HG02623 (cell line): Measurements from ENCODE around the gene RAB38.

Source experiments
- ATAC-seq: cut with Tn5 transposase; IDR thresholded peaks from one replicate; pipeline ENCODE4 v1.9.1; 2021; ENCODE audit warnings: moderate library complexity; ENCODE audit not compliant: unreplicated experiment

The RAB38 gene

DNA sequence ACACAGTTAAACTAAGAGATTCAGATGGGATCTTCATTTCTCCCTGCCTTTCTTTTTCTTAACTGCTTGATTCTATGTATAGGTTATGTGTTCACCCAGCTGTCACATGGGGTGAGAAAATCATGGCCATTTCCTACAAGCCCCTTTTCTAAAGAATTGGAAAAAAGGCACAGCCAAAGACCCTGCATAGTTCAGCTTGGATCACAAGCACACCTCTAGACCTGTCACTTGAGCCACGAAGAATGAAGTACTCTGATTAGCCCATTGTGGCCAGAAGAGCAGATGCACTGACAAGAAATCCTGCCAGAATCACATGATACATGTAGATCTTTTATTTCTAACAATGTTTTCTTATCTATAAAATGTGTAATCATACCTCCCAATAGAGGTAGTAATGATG is 69.7 kb downstream of the RAB38 start:
- ATAC-seq, result no peak

GRCh38 chr11:88104408-88104807 is 70.8 kb downstream of the RAB38 start:
- ATAC-seq, result no peak

DNA sequence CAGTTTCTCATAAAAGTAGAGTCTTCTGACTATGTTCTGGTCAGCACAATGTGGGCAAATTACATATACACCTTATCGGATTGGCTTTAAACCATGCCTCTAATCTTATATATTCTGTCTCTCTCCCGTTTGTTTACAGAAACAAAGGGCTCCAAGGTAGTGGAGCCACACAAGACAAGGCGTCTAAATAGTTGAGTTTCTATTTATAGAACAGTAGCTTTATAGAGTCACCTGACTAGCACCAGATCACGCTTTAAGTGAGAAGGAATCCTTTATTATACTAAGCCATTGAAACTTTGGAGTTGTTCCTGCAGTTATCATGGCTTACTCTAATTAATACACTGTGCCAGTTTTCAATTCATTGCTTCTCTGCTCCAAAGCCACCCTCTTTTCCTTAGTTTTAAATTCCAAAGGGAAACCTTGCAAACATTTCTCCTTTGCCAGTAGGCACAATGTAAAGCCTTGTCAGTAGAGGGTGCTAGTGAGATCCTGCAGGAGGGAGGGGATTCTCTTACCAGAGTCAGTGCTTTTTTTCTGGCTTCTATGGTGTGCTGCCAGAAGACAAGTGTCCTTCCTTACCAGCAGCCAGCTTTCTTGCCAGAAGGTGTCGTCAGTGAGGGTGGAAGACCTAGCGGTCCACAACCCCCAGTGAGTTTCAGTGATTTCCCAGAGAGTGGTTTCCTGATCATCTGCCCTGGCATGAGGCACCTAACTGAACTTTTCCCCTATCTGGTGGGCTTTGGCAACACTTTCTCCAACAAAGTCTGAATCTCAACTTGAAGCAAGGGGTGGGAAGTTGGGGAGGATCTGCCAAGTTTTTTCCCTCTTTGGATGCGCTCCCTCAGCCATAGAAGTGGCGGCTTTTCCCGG is 71.7 kb downstream of the RAB38 start:
- ATAC-seq, result peak; percentile 91

GRCh38 chr11:88102598-88102934 is 72.7 kb downstream of the RAB38 start:
- no peak for ATAC-seq

GRCh38 chr11:88101881-88102597 is 73.2 kb downstream of the RAB38 start:
- ATAC-seq, result no peak

GRCh38 chr11:88100151-88100550 is 75.1 kb downstream of the RAB38 start:
- no peak for ATAC-seq

GRCh38 chr11:88098289-88098688 is 77.0 kb downstream of the RAB38 start:
- no peak for ATAC-seq

DNA sequence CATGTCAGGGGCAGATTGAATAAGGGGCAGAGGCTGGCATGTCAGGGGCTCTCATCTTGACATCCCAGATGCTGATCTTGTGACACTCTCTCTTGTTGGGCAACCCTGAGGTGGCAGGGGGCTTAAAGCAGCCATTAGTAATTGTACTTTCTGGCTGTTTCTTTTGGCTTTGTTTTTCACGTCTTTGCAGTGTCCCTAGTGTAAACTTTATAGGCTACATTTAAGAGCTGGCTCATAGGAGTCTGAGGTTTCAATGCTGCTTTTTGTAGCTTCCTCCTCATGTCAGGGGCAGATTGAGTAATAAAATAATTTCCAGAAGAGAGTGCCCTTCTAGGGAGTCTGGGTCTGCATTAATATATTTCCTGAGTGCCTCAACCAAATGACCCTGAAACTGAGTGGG is 86.1 kb downstream of the RAB38 start:
- ATAC-seq, result no peak

DNA sequence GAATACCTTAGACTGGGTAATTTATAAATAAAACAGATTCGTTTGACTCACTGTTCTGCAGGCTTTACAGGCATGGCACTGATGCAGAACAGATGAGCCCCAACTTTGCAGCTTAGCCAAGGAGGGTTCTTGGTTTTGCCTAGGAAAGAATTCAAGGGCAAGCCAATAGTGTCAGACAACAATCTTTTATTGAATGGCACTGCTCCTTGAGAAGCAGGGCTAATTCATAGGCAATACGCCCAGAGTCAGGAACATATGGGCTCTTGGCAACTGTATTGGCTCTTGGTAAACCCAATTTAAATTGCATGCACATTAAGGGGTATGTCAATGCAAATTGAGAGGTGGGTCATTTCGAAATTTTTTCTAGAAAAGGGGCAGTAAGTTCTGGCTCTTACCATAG is 87.9 kb downstream of the RAB38 start:
- ATAC-seq, result no peak

DNA sequence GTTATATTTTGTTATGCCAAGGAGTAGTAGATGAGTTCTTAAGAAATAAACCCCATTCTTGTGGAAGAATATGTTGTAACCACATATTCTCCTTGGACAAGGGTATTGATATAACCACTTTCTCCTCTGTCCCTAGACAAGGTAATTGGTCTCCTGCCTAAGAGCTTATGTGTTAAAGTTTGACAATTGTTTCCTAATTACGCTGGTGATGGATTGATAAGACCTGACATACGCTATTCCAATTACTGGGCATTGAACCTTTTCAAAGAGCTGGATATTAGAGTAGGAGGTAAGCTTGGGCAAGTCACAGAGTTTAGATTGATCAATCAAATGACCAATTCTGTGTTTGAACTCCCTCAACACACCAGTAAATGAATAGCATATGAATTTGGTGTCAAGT is 88.9 kb downstream of the RAB38 start:
- ATAC-seq, result no peak

GRCh38 chr11:88070437-88070836 is 104.8 kb downstream of the RAB38 start:
- no peak for ATAC-seq

GRCh38 chr11:88068848-88069554 is 106.2 kb downstream of the RAB38 start:
- no peak for ATAC-seq

- ATAC-seq, result no peak
Observed at GRCh38 chr11:88066090-88066489, 109.2 kb downstream of the RAB38 start.

DNA sequence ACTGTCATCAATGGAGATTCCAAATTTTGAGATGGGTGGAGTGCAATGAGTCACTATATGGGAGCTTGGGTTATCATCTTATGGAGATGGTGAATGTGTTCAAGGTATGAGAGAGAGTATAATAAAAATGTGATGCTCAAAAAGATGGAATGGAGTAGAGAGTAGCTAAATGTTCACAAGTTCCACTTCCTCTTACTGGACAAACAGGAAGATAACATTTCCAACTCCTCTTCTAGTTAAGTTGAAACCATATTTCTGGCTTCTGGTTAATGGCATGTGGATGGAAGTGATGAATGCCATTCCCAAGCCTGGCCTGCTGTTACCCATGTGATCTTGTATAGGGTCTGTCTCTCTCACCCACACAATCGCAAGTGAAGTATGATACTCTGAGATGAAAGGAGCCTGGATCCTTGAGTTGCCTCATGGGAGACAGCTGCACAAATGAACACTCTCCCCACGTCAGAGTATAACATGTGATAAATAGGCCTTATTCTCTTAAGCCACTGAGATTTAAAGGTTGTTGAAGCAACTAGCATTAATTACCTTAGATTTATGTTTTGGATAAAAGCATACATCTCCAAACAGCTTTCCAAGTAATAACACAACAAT is 111.0 kb downstream of the RAB38 start:
- no peak for ATAC-seq
